HepG2 (cell line): ENCODE data around the gene MUC6.

Experiments
- CTCF ChIP-seq: sonication (generic); formaldehyde crosslinking; IDR thresholded peaks from 2 replicates; pipeline ENCODE4 v1.5.0; 2020; ENCODE audit warnings: mild to moderate bottlenecking, missing genetic modification reagents, moderate library complexity
- EP300 ChIP-seq, 3 experiments: sonication (generic) in 1 of 3; formaldehyde crosslinking in 1 of 3; IDR thresholded peaks; 2 replicates each; pipeline versions ENCODE4 v1.5.1 to v1.6.1; 2011 to 2020; ENCODE audit warnings: low read depth in 2 of 3, low read length in 2 of 3, borderline replicate concordance in 1 of 3, improper control_type of control experiment in 1 of 3, mild to moderate bottlenecking in 1 of 3, missing genetic modification reagents in 1 of 3, moderate library complexity in 1 of 3
- HOXA7 ChIP-seq: sonication (generic); formaldehyde crosslinking; IDR thresholded peaks from 2 replicates; pipeline ENCODE4 v1.8.1; 2022; ENCODE audit warnings: mild to moderate bottlenecking, missing genetic modification reagents, moderate library complexity
- JUND ChIP-seq: sonication (generic); formaldehyde crosslinking; IDR thresholded peaks from 2 replicates; pipeline ENCODE4 v1.8.0; 2022; ENCODE audit warnings: mild to moderate bottlenecking, missing genetic modification reagents
- NCOR1 ChIP-seq: fragments of 200-600 bp; sonication (generic); IDR thresholded peaks from 2 replicates; pipeline ENCODE4 v1.7.0; 2017; ENCODE audit warnings: antibody characterized with exemption, low read length, borderline replicate concordance
- NFE2L2 ChIP-seq: fragments of 150-350 bp; IDR thresholded peaks from 2 replicates; pipeline ENCODE4 v1.6.1; 2014; ENCODE audit warnings: low read length
- NR0B2 ChIP-seq: sonication (generic); formaldehyde crosslinking; IDR thresholded peaks from 2 replicates; pipeline ENCODE4 v1.4.0; 2020; ENCODE audit warnings: mild to moderate bottlenecking, missing genetic modification reagents
- POLR2A ChIP-seq, 2 experiments: IDR thresholded peaks; 2 replicates each; pipeline ENCODE4 v1.6.1; 2011; ENCODE audit warnings: low read depth in 2 of 2, low read length in 2 of 2, mild to moderate bottlenecking in 1 of 2, moderate library complexity in 1 of 2; ENCODE audit not compliant: insufficient read depth in 1 of 2
- POLR2AphosphoS2 ChIP-seq: IDR thresholded peaks from 2 replicates; pipeline ENCODE4 v1.6.1; 2011; ENCODE audit warnings: low read depth, low read length, improper control_type of control experiment
- PREB ChIP-seq: sonication (generic); formaldehyde crosslinking; IDR thresholded peaks from 2 replicates; pipeline ENCODE4 v1.4.0; 2020; ENCODE audit warnings: missing genetic modification reagents
- RFXANK ChIP-seq: IDR thresholded peaks from 2 replicates; pipeline ENCODE4 v1.6.1; 2016
- ZBTB43 ChIP-seq: sonication (generic); formaldehyde crosslinking; conservative IDR thresholded peaks from 2 replicates; pipeline ENCODE4 v1.4.0; 2020; ENCODE audit warnings: missing genetic modification reagents
- ZBTB7A ChIP-seq: sonication (generic); formaldehyde crosslinking; IDR thresholded peaks from 2 replicates; pipeline ENCODE4 v1.8.0; 2022; ENCODE audit warnings: mild to moderate bottlenecking, missing genetic modification reagents

- TF ChIP-seq HOXA7 (CRISPR knock-in tag) (no peak), CTCF (CRISPR knock-in tag) (no peak), NCOR1 (no peak), ZBTB7A (no peak), ZBTB43 (CRISPR knock-in tag) (no peak), EP300 (IDR thresholded peaks at IDR 0.05; ENCODE audit: low read depth in 2 of 2, low read length in 2 of 2) (no peak), EP300 (CRISPR knock-in tag; IDR thresholded peaks at IDR 0.05; ENCODE audit: borderline replicate concordance) (no peak), POLR2AphosphoS2 (no peak), JUND (no peak), POLR2A (IDR thresholded peaks at IDR 0.05; ENCODE audit: insufficient read depth in 1 of 2, low read depth in 2 of 2, low read length in 2 of 2) (no peak), RFXANK (CRISPR knock-in tag) (no peak), NR0B2 (CRISPR knock-in tag) (no peak), PREB (CRISPR knock-in tag) (no peak), NFE2L2 (no peak)
Measured at GRCh38 chr11:1049911-1050580, 13.5 kb upstream of the MUC6 start.
